SIG-M5 (cell line): ENCODE measurements around the gene HAUS8.
"Not testable (repeated sequence)": the region's sequence is repeated elsewhere in the genome, so short reads cannot be mapped to it uniquely, and the experiment has no call there.

Experiments
- DNase-seq: peaks from one replicate; lab custom pipeline; 2025; lab: John Stamatoyannopoulos, UW

Gene HAUS8, protein sequence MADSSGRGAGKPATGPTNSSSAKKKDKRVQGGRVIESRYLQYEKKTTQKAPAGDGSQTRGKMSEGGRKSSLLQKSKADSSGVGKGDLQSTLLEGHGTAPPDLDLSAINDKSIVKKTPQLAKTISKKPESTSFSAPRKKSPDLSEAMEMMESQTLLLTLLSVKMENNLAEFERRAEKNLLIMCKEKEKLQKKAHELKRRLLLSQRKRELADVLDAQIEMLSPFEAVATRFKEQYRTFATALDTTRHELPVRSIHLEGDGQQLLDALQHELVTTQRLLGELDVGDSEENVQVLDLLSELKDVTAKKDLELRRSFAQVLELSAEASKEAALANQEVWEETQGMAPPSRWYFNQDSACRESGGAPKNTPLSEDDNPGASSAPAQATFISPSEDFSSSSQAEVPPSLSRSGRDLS

DNA sequence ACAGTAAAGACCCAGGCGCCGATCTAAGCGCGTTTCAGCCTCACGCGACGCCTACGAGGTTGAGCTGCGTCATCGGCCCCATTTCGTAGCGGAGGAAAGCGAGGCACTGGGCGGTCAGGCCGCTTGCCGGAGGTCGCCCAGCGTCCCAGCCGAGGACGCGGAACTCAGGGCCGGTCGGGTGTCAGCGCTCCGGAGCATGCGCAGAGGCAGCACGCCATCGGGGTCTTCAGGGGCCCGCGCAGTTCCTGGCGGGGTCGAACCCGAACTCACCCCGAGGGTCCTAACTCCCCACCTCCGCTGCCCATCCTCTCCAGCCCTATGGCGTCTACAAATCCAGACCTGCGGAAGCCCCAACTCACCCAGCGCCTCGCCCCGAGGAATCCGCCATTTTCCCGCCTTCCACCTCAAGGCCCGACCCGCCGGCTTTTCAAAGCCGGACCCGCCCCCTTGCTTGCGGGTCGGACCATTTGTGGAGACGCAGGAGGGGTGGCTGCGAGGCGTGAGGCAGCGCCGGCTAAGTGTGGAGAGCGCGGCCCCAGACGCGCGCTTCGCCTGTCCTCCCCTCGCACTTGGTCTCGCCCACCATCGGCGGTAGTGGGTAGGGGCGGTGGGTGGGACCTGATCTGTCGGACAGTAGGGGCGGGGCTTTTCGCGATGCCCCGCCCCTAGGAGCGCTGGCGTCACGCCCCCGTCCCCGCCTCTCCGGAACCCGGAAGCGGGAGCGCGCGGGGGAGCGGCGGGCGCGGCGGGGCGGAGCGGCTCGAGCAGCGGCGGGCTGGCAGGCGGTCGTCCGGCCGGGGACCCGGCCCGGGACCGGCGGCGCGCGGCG, at the start of gene HAUS8, which contains the start of gene MYO9B:
HAUS8 (minus strand) TSS at position 418 of the 829 bp plus-strand sequence; CDS start at position 388, 30 bp downstream.
MYO9B (plus strand) TSS at position 743 of the 829 bp plus-strand sequence. CDS start 25,941 bp downstream, outside the sequence.
- DNase-seq, result peak; percentile 69

DNA sequence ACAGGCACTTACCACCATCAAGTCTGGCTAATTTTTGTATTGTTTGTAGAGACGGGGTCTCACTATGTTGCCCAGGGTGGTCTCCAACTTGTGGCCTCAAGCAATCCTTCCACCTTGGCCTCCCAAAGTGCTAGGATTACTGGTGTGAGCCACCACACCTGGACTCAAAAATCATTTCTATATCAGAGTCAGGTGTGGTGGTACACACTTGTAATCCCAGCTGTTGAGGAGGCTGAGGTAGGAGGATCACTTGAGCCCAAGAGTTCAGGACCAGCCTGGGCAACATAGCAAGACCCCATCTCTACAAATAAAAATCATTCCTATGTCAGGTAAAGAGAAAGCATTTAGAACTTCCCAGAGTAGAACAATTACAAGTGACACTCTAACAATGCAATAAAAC, 48.8 kb upstream of the HAUS8 start:
- DNase-seq, result no peak

DNA sequence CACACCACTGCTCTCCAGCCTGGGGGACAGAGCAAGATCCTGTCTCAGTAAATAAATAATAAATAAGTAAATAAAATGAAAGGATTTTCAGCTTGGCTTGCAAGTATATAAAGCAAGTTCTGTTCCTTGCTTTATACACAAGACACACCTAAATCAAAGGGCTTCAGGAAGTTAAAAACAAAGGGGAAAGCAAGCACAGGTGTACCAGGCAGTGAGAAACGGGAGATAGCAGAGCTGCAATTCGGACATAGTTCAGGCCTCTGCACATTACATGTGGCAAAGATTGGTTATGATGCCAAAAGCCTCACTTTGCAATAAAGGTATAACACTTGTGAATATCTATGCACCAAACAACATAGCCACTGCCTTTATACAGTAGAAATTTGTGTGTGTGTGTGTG, 47.8 kb upstream of the HAUS8 start:
- no peak for DNase-seq

DNA sequence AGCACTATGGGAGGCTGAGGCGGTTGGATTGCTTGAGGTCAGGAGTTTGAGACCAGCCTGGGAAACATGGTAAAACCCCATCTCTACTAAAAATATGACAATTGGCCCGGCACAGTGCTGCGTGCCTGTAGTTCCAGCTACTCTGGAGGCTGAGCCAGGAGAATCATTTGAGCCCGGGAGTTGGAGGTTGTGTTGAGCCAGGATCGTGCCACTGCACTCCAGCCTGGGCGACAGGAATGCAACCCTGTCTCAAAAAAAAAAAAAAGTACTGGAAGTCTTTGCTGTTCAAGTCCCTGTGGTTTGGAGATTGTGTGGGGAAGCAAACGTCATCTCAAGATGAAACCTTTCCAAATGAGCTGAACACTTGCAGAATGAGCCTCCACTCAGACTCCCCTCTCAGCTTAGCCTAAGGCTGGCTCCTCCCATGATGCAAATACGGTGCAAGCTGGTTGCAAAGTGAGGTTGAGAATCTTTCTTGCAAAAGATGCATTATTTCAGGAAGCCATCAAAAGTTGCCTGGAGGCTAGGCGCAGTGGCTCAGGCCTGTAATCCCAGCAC, 46.6 kb upstream of the HAUS8 start:
- no peak for DNase-seq

DNA sequence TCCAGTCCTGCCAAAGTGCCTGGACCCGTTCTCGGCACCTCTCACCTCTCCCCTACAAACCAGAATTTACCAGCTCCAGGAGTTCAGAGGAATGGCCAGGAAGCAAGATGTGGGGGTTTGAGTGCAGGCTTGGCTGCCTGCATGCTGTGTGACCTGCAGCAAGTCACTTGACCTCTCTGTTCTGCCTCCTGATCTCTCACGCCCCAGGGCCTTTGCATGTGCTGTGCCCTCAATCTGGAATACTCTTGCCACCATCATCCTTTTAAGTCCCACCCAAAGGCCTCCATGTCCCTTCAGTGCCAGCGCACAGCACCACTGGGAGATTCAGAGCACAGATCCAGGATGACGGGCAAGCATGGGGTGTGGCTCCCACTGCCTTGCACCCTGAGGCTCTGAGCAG, 43.7 kb upstream of the HAUS8 start:
- DNase-seq, result no peak

DNA sequence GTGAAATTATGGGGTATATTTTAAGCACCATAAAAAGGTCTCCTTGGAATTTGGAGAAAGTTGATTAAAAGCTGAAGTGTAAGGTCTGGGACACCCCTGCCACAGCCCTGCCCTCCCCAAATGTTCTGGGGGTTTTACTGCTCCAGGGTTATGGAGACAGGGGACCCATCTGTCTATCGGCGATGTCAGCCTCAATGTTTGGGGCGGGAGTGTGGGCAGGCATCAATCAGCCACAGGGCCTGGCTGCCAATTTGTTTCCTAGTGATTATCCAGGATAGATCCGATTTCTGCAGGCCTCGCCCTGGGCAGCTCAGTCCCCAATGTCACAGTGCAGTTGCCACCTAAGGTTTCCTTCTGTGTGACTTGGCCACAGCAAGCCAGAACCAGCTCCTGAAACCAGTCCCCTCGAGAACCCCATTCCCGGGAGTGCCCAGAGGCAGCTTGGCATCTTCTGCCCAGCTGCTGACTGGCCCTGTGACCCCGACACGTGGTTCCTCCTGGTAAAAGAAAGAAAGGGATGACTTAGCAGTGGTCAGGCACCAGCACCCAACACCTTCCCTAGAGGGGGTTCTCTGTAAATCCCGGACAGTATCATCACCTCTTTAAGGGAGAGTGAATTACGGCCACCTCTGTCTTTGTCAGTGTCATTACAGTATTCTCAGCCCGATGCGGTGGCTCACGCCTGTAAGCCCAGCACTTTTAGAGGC, 41.9 kb upstream of the HAUS8 start:
- DNase-seq, result no peak

DNA sequence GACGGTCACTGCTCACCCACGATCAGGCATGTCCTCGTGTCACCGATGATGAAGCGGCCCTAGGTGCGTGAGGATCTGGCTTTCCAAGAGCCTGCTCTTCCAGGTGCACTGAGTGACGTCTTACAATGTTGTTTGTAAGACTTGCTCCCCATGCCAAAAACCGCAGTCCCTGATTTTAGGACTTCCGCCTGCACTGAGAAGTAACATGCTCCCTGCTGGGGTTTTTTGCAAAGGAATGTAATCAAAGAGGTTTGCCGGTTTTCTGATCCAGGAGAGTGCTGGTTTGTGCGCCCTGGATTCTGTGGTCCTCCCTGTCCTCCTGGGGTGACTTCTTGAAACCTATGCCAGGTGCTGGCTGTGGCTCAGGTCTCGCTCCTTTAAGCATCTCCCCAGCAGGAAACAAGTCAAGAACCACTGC, 39.2 kb upstream of the HAUS8 start:
- DNase-seq, result no peak

DNA sequence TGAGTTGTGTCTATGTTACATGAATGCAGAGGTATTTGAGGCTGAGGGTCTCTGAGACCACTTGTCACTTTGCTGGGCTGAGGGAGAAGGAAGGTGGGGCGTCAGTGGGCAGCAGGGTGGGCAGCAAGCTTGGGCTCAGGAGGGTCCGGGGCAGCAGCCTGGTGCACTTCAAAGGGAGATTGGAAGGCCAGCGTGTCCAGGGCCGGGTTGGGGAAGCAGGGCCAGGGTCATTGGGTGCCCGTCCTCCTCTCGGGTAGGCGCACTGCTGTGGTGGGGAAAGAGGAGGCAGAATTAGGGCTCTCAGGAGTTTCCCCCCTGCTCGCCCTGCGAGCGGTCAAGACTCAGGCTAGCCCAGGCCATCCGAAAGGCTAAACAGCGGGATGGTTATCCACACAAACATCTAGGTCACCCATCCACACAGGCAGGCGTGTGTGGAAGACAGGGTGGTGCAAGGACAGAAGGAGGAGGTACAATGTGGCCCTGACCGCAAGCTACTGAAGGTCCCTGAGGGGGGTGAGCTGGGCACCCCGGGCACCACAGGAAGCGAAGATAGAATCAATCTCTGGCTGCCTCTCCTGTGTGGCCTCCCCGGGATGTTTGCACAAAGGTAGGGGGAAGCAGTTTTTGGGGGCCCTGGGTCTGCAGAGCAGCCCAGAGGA, 38.0 kb upstream of the HAUS8 start:
- DNase-seq, result no peak

DNA sequence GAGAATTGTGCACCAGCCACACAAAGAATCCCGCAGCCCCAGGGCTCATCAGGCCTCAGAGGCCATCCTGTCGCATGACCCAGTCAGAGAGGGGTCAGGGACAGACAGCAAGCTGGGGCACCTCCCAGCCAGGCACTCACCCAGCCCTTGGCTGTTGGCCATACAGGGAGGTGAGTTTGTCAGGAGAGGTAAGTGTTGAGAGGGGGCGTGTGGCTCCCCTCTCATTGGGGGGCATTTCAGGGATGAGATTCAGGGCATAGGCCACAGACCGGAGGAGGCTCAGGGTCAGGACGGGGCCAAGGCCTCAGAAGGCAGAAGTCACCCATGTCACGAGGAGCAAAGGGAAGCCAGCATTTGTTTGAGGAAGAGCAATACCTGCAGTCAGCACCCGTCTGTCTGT, 37.4 kb upstream of the HAUS8 start:
- DNase-seq, result no peak

DNA sequence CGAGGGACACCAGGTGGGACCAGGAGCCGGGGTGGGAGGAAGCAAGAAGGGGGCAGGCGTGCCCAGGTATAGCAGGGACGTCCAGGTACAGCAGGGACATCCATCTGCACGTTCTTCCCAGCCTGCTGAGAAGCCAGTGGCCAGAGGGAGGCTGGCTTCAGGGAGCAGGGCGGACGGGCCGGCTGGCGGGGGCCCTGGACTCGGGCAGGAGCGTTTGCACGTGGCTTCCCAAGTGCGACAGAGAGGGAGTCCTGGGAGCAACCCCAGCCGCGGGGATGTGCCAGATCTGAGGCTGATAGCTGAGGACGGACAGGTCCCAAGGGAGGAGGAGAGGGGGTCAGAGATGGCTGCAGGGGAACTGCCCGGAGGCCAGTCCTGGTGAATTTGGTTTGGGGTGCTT, 37.0 kb upstream of the HAUS8 start:
- no peak for DNase-seq

DNA sequence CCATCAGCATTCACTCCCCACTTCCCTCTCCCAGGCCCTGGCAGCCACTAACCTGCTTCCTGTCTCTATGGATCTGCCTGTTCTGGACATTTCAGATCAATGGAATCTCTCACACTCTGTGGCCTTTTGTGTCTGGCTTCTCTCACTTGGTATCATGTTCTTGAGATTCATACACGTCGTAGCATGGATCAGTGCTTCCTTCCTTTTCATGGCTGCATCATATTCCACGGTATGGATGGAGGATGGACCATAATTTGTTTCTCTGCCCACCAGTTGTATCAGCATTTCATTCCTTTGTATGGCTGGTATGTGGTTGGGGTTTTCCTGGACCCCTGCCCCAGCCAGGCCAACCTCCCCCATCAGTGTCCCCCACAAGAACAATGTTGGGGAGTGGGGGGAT, 36.5 kb upstream of the HAUS8 start:
- no peak for DNase-seq

DNA sequence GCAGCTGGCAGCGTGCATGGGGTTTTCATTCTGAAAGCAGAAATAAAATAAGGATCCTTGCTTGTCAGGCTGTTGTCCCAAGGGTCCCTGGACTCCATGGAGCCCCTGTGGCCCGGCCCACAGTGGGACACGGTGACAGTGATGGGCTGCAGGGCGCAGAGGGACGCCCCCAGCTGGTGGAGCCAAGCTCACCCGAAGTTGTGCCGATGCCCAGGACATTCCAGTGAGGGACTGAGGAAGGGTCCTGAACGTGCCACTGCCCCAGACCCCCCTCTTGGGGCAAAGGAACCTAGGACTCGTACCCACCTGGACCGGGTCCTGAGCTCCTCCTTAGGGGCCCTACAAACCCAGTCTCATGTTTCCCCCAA, 35.3 kb upstream of the HAUS8 start:
- DNase-seq, result no peak

DNA sequence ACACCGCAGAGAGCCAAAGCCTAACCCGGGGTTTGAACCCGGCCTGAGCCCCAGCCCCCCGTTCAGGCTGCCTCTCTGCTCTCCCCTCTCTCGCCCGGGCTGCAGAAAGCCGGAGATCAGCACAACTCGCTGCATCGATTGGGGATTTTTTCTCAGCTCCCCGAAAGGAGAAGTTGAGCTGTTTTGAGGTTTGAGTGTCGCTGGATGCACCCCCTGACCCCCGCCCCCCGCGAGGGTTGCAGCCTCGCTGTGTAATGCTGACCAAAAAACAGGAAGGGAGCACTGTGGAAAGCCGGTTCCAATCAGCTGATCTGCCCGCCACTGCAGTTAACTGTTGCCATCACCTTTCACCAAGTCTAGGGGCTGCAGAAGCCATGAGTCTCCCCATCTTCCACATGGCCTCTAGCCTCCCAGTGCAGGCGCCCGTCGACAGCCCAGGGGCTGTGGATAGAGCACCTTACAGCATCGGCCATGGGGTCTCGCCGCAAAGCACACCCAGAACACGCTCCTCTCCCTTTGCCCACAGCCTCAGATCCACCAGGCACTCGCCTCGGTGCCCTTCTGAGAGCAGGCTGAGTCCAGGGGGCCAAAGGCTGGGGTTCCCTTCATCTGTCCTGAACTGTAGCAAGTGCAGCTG, 34.8 kb upstream of the HAUS8 start:
- DNase-seq, result peak; percentile 54

DNA sequence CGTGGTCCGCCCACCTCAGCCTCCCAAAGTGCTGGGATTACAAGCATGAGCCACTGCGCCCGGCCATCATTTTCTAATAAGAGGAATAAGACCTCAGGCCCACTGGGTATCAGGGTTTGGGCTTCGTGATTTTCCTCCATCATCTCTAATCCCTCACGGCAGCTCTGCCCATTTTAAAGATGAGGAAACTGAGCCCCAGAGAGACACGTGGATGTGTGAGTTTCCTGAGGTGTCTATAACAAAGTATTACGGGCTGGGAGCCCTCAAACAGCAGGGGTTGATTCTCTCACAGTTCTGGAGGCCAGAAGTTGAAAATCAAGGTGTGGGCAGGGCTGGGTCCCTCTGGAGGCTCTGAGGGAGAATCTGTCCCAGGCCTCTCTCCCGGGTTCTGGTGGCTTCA, 34.0 kb upstream of the HAUS8 start:
- DNase-seq, result no peak

DNA sequence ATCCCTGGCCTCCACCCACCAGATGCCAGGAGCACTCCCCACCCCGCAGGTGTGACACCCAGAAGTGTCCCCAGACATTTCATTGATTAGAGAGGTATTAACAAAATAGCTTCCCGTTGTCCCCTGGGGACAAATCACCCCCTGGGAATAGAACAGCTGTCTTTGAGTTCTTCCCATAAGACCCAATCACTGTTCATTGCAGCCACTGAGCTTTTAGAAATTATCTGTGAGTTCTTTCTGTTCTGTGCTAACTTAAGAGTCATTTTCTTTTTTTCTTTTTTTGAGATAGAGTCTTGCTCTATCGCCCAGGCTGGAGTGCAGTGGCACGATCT, 33.2 kb upstream of the HAUS8 start:
- DNase-seq, result no peak

DNA sequence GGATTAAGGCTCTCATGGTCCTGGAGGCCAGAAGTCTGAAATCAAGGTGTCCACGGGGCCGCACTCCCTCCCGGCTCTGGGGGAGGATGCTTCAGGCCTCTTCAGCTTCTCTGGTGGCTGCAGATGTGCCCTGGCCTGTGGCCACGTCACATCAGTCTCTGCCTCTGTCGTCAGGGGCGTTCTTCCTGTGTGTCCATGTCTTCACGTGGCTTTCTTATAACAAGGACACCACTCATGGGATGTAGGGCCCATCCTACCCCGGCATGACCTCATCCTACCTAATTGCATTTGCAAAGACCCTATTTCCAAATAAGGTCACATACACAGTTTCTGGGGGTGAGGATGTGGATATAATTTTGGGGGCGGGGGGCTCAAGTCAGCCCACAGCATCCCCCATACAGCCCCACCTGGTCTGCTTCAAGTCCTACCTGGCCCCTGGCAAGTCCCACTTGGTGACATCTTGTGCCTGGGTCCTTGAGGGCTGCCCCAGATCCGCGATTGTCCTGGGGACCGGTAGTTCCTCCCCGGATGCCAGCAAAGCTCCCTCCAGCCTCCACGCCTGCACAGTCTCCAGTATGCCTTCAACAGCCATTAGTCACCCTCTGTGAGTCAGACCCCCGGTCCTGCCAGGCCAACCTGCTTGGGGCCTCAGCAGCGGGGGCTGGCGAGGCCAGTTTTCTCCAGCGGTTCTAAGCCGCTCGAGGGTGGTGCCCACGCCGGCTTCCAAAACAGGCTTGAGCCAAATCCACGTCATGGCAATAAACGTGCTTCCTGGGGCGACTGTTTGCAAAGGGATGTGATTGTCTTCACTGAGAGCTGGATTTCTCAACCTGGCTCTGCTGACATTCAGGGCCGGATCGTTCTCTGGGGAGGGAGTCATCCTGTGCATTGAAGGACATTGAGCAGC, 32.5 kb upstream of the HAUS8 start:
- peak; percentile 35 for DNase-seq

DNA sequence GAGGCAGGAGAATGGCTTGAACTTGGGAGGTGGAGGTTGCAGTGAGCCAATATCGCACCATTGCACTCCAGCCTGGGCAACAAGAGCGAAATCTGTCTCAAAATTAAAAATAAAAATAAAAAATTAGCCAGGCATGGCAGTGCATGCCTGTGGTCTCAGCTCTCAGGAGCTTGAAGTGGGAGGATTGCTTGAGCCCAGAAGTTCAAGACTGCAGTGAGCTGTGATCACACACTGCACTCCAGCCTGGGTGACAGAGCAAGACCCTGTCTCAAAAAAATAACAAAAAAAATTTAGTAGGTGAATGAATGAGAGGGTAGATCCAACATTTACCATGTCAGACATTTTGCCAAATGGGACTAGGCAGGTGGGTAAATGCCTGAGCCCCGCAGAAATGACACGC, 31.7 kb upstream of the HAUS8 start:
- DNase-seq, result not testable (repeated sequence)

DNA sequence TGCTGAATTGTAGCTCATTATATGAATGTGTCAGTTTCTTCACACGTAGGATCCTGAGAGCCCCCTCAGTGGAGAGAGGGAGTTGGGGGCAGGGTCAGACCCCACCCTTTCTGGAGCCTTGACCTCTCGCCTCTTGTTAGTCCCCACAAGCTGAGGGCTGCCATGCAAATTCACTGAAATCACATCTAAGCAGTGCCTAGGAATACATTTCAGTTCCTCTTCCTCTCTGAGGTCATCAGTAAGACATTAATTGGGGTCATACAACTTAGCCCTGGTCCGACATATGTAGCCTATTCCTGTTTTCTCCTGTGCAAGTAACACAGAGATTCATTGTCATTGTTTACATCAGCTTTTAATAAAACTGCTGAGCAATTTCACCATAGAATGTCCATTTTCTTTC, 30.3 kb upstream of the HAUS8 start:
- no peak for DNase-seq

DNA sequence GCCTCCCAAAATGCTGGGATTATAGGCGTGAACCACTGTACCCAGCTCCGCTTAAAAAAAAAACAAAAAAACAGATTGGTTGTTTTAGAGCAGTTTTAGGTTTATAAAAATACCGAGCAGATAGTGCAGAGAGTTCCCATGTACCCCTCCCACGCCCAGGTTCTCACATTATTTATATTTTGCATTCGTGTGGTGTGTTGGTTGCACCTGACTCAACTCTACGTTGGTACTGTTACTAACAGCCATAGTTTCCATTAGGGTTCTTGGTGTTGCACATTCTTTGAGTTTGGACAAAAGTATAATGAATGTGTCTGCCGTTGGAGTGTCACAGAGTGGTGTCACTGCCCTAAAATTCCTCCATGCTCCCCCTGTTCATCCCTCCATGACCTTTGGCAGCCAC, 29.4 kb upstream of the HAUS8 start:
- no peak for DNase-seq

DNA sequence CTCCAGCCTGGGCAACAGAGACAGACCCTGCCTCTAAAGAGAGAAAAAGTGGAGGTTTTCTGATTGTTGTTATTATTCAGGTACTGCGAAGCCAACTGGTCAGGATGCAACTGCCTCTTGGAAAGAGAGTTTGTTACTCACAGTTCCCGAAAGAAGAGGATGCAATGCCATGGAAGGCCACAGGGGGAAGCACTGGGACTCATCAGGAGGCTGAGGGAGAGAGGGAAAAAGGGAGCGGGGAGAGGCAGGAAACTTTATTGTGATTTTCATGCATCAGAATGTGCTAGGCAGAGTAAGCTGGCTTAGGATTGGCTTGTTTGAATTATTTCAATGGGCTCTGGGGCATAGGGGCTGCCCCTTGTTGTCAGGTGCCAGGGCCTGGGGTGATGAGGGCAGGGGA, 27.9 kb upstream of the HAUS8 start:
- no peak for DNase-seq
